ENCODE measurements around the gene SCN9A. TPM values are rescaled to one million over a fixed set of nuclear protein-coding genes. Genes with fewer than 3 reads are reported as not detected.

Gene SCN9A
- total RNA-seq, 4 donors from 2014 or later, result 1.5 to 14.2 (median 4.6) TPM

DNA sequence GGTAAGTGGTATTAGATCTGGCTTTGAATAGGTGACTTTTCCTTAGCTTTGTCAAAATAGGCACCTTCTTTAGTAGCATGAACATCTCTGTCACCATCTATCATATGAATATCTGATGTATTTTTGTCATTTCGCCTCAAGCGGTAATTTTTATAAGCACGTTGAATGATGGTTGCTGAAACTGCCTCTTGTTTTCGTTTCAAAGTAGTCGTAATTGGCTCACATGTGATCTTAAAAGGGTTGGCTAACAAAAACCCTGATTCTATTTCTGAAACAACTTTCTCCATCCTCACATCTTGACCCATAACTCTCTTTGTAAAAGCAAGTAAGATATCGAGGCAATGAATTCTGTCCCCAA, 29.8 kb upstream of the SCN9A start:
- no peak for TF ChIP-seq POLR2A (IDR thresholded peaks at IDR 0.05)
- TF ChIP-seq, protein P1, sequence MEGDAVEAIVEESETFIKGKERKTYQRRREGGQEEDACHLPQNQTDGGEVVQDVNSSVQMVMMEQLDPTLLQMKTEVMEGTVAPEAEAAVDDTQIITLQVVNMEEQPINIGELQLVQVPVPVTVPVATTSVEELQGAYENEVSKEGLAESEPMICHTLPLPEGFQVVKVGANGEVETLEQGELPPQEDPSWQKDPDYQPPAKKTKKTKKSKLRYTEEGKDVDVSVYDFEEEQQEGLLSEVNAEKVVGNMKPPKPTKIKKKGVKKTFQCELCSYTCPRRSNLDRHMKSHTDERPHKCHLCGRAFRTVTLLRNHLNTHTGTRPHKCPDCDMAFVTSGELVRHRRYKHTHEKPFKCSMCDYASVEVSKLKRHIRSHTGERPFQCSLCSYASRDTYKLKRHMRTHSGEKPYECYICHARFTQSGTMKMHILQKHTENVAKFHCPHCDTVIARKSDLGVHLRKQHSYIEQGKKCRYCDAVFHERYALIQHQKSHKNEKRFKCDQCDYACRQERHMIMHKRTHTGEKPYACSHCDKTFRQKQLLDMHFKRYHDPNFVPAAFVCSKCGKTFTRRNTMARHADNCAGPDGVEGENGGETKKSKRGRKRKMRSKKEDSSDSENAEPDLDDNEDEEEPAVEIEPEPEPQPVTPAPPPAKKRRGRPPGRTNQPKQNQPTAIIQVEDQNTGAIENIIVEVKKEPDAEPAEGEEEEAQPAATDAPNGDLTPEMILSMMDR (IDR thresholded peaks at IDR 0.05), result no peak
- Histone ChIP-seq H3K27me3 (no peaks in the 10 kb centered on the region), H3K4me3 (no peak overlapping the region), H3K9me3 (no peaks in the 10 kb centered on the region), H3K36me3 (no peaks in the 10 kb centered on the region), H3K4me1 (no peaks in the 10 kb centered on the region), H3K27ac (no peak overlapping the region)
- intact Hi-C loops (cut with DNase I; ENCODE audit: low total_unique reads), result no loop called here
- DNase-seq, result no peak

DNA sequence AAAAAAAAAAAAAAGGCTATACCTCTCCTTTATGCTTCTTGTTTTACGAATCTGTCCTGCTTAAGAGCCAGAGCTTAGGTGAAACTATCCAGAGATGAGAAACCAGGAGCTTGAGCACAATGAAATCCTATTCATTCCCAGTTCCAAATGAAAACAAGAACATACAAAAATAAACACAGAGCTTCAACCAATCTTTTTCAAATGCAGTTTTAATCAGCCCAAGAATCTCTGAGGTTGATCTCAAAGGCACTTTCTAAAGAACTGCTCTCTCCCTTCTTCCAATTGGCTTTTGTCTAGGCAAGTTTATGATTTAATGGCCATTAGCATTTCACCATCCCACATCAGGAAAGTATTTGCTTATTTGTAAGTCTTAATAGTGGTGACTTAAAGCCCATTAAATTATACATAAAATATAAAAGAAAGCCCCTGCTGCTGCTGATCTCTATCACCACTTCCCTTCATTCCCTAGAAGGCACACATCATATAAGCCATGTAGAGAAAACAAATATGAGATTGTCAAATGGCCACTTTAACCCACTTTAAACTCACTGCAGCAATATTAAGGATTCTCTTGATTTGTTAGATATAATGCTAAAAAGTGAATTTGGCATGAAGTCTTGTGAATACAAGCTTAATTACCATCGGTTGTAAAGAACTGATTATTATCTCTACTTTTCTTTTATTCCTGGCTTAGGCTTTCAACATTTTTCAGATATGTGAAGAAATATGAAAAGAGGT, 29.3 kb upstream of the SCN9A start:
- no peak for DNase-seq
- no peaks in the 10 kb centered on the region for H3K36me3 ChIP-seq
- intact Hi-C loops (cut with DNase I; ENCODE audit: low total_unique reads), result no loop called here
- H3K4me1 ChIP-seq, result no peaks in the 10 kb centered on the region
- TF ChIP-seq, protein P1 (IDR thresholded peaks at IDR 0.05), result no peak
- TF ChIP-seq POLR2A (IDR thresholded peaks at IDR 0.05), result no peak
- no peaks in the 10 kb centered on the region for H3K9me3 ChIP-seq
- H3K27me3 ChIP-seq, result no peaks in the 10 kb centered on the region
- H3K4me3 ChIP-seq, result no peak overlapping the region
- H3K27ac ChIP-seq, result no peak overlapping the region

DNA sequence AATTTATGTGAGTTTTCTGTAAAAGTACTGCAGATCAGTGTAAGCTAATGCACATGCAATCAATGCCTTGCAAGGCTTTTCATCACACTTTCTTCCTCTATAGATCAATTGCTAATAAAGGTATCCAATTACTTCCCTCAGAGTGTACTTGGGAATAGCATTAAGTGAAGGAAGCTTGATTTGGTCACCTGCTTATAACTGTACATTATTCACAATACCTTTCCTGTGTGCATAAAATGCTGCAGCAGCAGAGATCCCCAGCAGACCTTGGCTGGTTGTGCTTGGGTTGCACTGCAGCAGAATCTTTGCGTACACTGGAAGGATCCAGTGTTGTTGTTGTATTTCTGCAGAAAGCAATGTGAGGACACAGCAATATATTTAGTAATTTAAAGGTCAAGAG, 18.5 kb upstream of the SCN9A start:
- Histone ChIP-seq H3K4me3 (no peak overlapping the region), H3K36me3 (no peaks in the 10 kb centered on the region), H3K9me3 (no peaks in the 10 kb centered on the region), H3K27me3 (no peaks in the 10 kb centered on the region), H3K4me1 (no peaks in the 10 kb centered on the region), H3K27ac (no peak overlapping the region)
- intact Hi-C loops (cut with DNase I; ENCODE audit: low total_unique reads), result no loop called here
- no peak for DNase-seq
- no peak for TF ChIP-seq POLR2A (IDR thresholded peaks at IDR 0.05)

DNA sequence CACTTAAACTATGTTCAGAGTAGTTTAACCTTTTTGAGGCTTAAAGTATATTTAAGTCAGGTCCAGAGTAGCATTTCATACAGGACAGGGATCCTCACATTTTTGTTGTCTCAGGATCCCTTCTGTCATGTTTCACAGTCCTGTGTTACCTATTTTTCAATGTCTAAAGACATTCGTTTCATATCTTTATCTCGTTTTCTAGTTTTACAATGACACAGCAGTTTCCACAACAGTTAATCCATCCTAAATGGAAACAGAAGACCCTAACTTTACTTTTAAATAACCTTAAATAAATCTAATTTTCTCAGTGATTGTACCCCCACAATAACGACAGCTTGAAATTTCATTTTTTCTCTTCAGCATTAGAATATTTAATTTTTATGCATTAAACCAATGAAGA, 17.3 kb upstream of the SCN9A start:
- no peaks in the 10 kb centered on the region for H3K27me3 ChIP-seq
- no peaks in the 10 kb centered on the region for H3K4me1 ChIP-seq
- H3K4me3 ChIP-seq, result no peak overlapping the region
- H3K27ac ChIP-seq, result no peak overlapping the region
- no peaks in the 10 kb centered on the region for H3K36me3 ChIP-seq
- no peak for TF ChIP-seq POLR2A (IDR thresholded peaks at IDR 0.05)
- TF ChIP-seq, protein P1 (IDR thresholded peaks at IDR 0.05), result no peak
- no peaks in the 10 kb centered on the region for H3K9me3 ChIP-seq
- intact Hi-C loops (cut with DNase I; ENCODE audit: low total_unique reads), result no loop called here
- DNase-seq, result no peak

DNA sequence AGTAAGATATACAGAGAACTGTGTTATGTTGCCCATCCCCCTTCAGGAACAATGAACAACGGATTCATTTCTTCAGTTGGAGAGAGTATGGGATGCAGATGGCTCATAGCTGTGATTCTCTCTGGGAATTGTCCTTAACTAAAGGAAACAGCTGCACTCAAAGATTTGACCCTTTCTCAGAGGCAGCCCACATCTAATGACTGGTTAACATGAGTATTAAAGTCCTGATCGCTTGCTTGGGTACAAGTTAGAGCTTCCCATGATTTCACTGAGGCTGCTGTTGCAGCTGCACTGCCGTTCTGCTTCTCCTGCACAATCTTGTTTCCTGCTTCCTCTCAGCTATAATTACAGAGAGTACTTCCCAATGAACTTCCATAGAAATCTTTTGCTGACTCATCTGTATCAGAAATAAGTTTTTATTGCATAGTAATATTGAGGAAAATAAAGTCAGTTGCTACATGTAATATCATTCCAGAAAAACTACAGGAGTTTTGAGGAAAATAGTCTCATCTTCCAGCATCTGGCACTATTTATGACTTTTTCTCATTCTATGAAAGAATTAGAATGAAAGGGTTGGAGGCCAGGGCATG, 12.8 kb upstream of the SCN9A start:
- Histone ChIP-seq H3K4me3 (no peak overlapping the region), H3K9me3 (no peaks in the 10 kb centered on the region)
- TF ChIP-seq, protein P1 (IDR thresholded peaks at IDR 0.05), result no peak
- no peak for TF ChIP-seq POLR2A (IDR thresholded peaks at IDR 0.05)

More for the DNA sequence above, 12.8 kb upstream of the SCN9A start:
- Histone ChIP-seq H3K36me3 (no peaks in the 10 kb centered on the region), H3K4me1 (no peaks in the 10 kb centered on the region), H3K27me3 (no peaks in the 10 kb centered on the region), H3K27ac (no peak overlapping the region)
- no peak for DNase-seq
- intact Hi-C loops (cut with DNase I; ENCODE audit: low total_unique reads), result no loop called here

Measured in uterus (tissue), 4 donors.